Stomach smooth muscle (tissue), 2 donors: ENCODE results near the gene DPF3.
A peak's percentile ranks its signal among the peaks of the same experiment; 100 is the strongest.

Experiments used
- H3K27ac ChIP-seq: one replicate; pipeline ENCODE4 v1.7.0; 2013; ENCODE audit warnings: mild to moderate bottlenecking, low read length, inconsistent platforms
- H3K27me3 ChIP-seq, 2 donors: one replicate each; pipeline ENCODE4 v1.7.0; 2013; ENCODE audit warnings: low read length in 2 of 2; ENCODE audit not compliant: insufficient read depth in 2 of 2, control insufficient read depth in 1 of 2
- H3K36me3 ChIP-seq, 2 donors: one replicate each; pipeline ENCODE4 v1.7.0; 2013; ENCODE audit warnings: low read length in 2 of 2; ENCODE audit not compliant: control insufficient read depth in 2 of 2, insufficient read depth in 2 of 2
- H3K4me1 ChIP-seq: one replicate; pipeline ENCODE4 v1.7.0; 2013; ENCODE audit warnings: low read length; ENCODE audit not compliant: control insufficient read depth, insufficient read depth
- H3K4me3 ChIP-seq, 2 donors: one replicate each; pipeline ENCODE4 v1.7.0; 2013; ENCODE audit warnings: low read length in 2 of 2
- H3K9ac ChIP-seq, 2 donors: one replicate each; pipeline ENCODE4 v1.7.0; 2013; ENCODE audit warnings: low read length in 2 of 2, mild to moderate bottlenecking in 1 of 2
- H3K9me3 ChIP-seq, 2 donors: one replicate each; pipeline ENCODE4 v1.7.0; 2013; ENCODE audit warnings: low read length in 2 of 2; ENCODE audit not compliant: control insufficient read depth in 2 of 2
- donor health status: healthy.
- donor health status: Pancreatic carcinoma.

DPF3 gene

GRCh38 chr14:72723858-72724530 is 169.9 kb downstream of the DPF3 start:
- no peak overlapping the region for H3K27ac ChIP-seq
- H3K27me3 ChIP-seq = no peaks in the 10 kb centered on the region
- no peak overlapping the region for H3K9ac ChIP-seq
- peaks cover 3% of the 10 kb centered on the region for H3K4me1 ChIP-seq
- H3K36me3 ChIP-seq = no peaks in the 10 kb centered on the region
- H3K9me3 ChIP-seq = no peaks in the 10 kb centered on the region
- H3K4me3 ChIP-seq = no peak overlapping the region

GRCh38 chr14:72722201-72722785 is 171.6 kb downstream of the DPF3 start:
- Histone ChIP-seq H3K9me3 (no peaks in the 10 kb centered on the region), H3K27ac (no peak overlapping the region)

GRCh38 chr14:72721083-72721482 is 172.8 kb downstream of the DPF3 start:
- Histone ChIP-seq H3K36me3 (no peaks in the 10 kb centered on the region), H3K4me1 (peaks cover 4% of the 10 kb centered on the region), H3K9me3 (no peaks in the 10 kb centered on the region), H3K9ac (no peak overlapping the region), H3K27me3 (no peaks in the 10 kb centered on the region), H3K4me3 (no peak overlapping the region), H3K27ac (no peak overlapping the region)

More at GRCh38 chr14:72722201-72722785, 171.6 kb downstream of the DPF3 start:
- H3K9ac ChIP-seq = no peak overlapping the region
- H3K4me1 ChIP-seq = peaks cover 3% of the 10 kb centered on the region
- no peaks in the 10 kb centered on the region for H3K36me3 ChIP-seq
- H3K27me3 ChIP-seq = no peaks in the 10 kb centered on the region
- H3K4me3 ChIP-seq = no peak overlapping the region

- no peak overlapping the region for H3K9ac ChIP-seq
- no peak overlapping the region for H3K4me3 ChIP-seq
- H3K4me1 ChIP-seq = peaks cover 13% of the 10 kb centered on the region
- H3K27ac ChIP-seq = no peak overlapping the region
- no peaks in the 10 kb centered on the region for H3K9me3 ChIP-seq
- no peaks in the 10 kb centered on the region for H3K36me3 ChIP-seq
- H3K27me3 ChIP-seq = no peaks in the 10 kb centered on the region
Measured at GRCh38 chr14:72717220-72717619, 176.7 kb downstream of the DPF3 start.

GRCh38 chr14:72716476-72716875 is 177.4 kb downstream of the DPF3 start:
- no peaks in the 10 kb centered on the region for H3K9me3 ChIP-seq
- no peaks in the 10 kb centered on the region for H3K36me3 ChIP-seq
- H3K4me3 ChIP-seq = no peak overlapping the region
- no peak overlapping the region for H3K27ac ChIP-seq
- peaks cover 13% of the 10 kb centered on the region for H3K4me1 ChIP-seq
- no peaks in the 10 kb centered on the region for H3K27me3 ChIP-seq
- no peak overlapping the region for H3K9ac ChIP-seq

GRCh38 chr14:72715850-72716228 is 178.1 kb downstream of the DPF3 start:
- peaks cover 13% of the 10 kb centered on the region for H3K4me1 ChIP-seq
- H3K36me3 ChIP-seq = no peaks in the 10 kb centered on the region
- H3K9ac ChIP-seq = no peak overlapping the region
- no peak overlapping the region for H3K27ac ChIP-seq
- H3K9me3 ChIP-seq = no peaks in the 10 kb centered on the region
- no peaks in the 10 kb centered on the region for H3K27me3 ChIP-seq
- no peak overlapping the region for H3K4me3 ChIP-seq

GRCh38 chr14:72715215-72715849 is 178.6 kb downstream of the DPF3 start:
- no peaks in the 10 kb centered on the region for H3K27me3 ChIP-seq
- H3K9ac ChIP-seq = no peak overlapping the region
- peaks cover 15% of the 10 kb centered on the region for H3K4me1 ChIP-seq
- H3K27ac ChIP-seq = no peak overlapping the region
- H3K9me3 ChIP-seq = no peaks in the 10 kb centered on the region
- peak overlapping the region in 1 of 2 donors; percentile 8 for H3K4me3 ChIP-seq
- H3K36me3 ChIP-seq = no peaks in the 10 kb centered on the region

- no peak overlapping the region for H3K27ac ChIP-seq
- H3K27me3 ChIP-seq = no peaks in the 10 kb centered on the region
- no peak overlapping the region for H3K9ac ChIP-seq
- no peaks in the 10 kb centered on the region for H3K9me3 ChIP-seq
- H3K4me3 ChIP-seq = peak overlapping the region in 1 of 2 donors; percentile 8
- H3K36me3 ChIP-seq = no peaks in the 10 kb centered on the region
- H3K4me1 ChIP-seq = peaks cover 18% of the 10 kb centered on the region
Measured at GRCh38 chr14:72714871-72715214, 179.1 kb downstream of the DPF3 start.

- H3K9ac ChIP-seq = no peak overlapping the region
- no peaks in the 10 kb centered on the region for H3K9me3 ChIP-seq
- no peaks in the 10 kb centered on the region for H3K27me3 ChIP-seq
- peaks cover 21% of the 10 kb centered on the region for H3K4me1 ChIP-seq
- no peak overlapping the region for H3K4me3 ChIP-seq
- H3K27ac ChIP-seq = no peak overlapping the region
- no peaks in the 10 kb centered on the region for H3K36me3 ChIP-seq
Measured at GRCh38 chr14:72714094-72714493, 179.8 kb downstream of the DPF3 start.

GRCh38 chr14:72711936-72712335 is 182.0 kb downstream of the DPF3 start:
- no peaks in the 10 kb centered on the region for H3K27me3 ChIP-seq
- no peak overlapping the region for H3K9ac ChIP-seq
- H3K4me1 ChIP-seq = peaks cover 21% of the 10 kb centered on the region
- no peaks in the 10 kb centered on the region for H3K9me3 ChIP-seq
- H3K36me3 ChIP-seq = no peaks in the 10 kb centered on the region
- H3K4me3 ChIP-seq = no peak overlapping the region
- H3K27ac ChIP-seq = no peak overlapping the region
